Aorta (tissue), 5 donors: ENCODE data around the gene BUD23. TPM values are rescaled to one million over a fixed set of nuclear protein-coding genes. Genes with fewer than 3 reads are reported as not detected.

ENCODE experiments used
- ATAC-seq: fragments of 200-7000 bp; cut with Tn5 transposase; one replicate; pipeline ENCODE4 v1.9.1; 2022; ENCODE audit warnings: moderate library complexity; ENCODE audit not compliant: low FRiP score
- DNase-seq, 2 donors: peaks; one replicate each; pipeline ENCODE4 v3.0.0-alpha.2; 2020
- H3K27ac ChIP-seq, 2 donors: one replicate each; pipeline ENCODE4 v1.5.1; 2013; ENCODE audit warnings: low read length in 2 of 2, mild to moderate bottlenecking in 2 of 2, moderate library complexity in 2 of 2, control low read depth in 1 of 2, inconsistent platforms in 1 of 2, low read depth in 1 of 2
- H3K27me3 ChIP-seq, 2 donors: one replicate each; pipeline ENCODE4 v1.6.1; 2013; ENCODE audit warnings: control low read depth in 1 of 2, low read length in 1 of 2, mild to moderate bottlenecking in 1 of 2, moderate library complexity in 1 of 2; ENCODE audit not compliant: insufficient read depth in 2 of 2, control insufficient read depth in 1 of 2
- H3K36me3 ChIP-seq, 2 donors: one replicate each; pipeline ENCODE4 v1.6.1; 2013; ENCODE audit warnings: control low read depth in 1 of 2, low read length in 1 of 2, mild to moderate bottlenecking in 1 of 2; ENCODE audit not compliant: insufficient read depth in 2 of 2, control insufficient read depth in 1 of 2
- H3K4me1 ChIP-seq, 2 donors: one replicate each; pipeline ENCODE4 v1.6.1; 2013; ENCODE audit warnings: low read length in 2 of 2, control low read depth in 1 of 2, mild to moderate bottlenecking in 1 of 2, moderate library complexity in 1 of 2; ENCODE audit not compliant: insufficient read depth in 2 of 2, control insufficient read depth in 1 of 2
- H3K4me3 ChIP-seq, 2 donors: one replicate each; pipeline ENCODE4 v1.5.1; 2013; ENCODE audit warnings: low read length in 2 of 2, control low read depth in 1 of 2, mild to moderate bottlenecking in 1 of 2
- H3K9me3 ChIP-seq: one replicate; pipeline ENCODE4 v1.6.1; 2013; ENCODE audit warnings: mild to moderate bottlenecking, low read length; ENCODE audit not compliant: control insufficient read depth
- WGBS, 2 donors: extraction: QIAGEN DNeasy Blood & Tissue Kit; methylation state at CpG; one replicate each; pipeline ENCODE4 v1.1.7; 2013; 5-methylcytosine and 5-hydroxymethylcytosine counted together
- intact Hi-C, 2 donors: fragments of 100-400 bp; cut with DNase I; formaldehyde crosslinking; loops; one replicate each; pipeline versions ENCODE4 v1.14.2 to v1.15.0; 2022
- polyA plus RNA-seq, 2 donors: library from polyadenylated mRNA; stranded (reverse); fragments of 200-250 nt; gene quantifications; one replicate each; pipeline ENCODE4 v1.2.3, GENCODE V29; 2013
- total RNA-seq, 2 donors: library from RNA; stranded (reverse); fragmentation: NEBNext Ultra II Directional; extraction: Animal tissue kit (Norgen Biotek cat#: 25700); gene quantifications; one replicate each; pipeline ENCODE4 v1.2.1, GENCODE V29; 2021
- donor health status: healthy with polysubstance abuse.
- donor health status: Bipolar disorder and iron deficiency.
- donor health status: DM: no; HTN: no; CAD: no.
- donor health status: DM: no; HTN: no; CAD: no.
- donor health status: DM: yes; HTN: yes; CAD: no.

The BUD23 gene
- total and polyA plus RNA-seq, 4 donors: 39.0 to 60.7 (median 43.9) TPM

GRCh38 chr7:73683788-73684693, 644 bp downstream of the BUD23 start:
- DNase-seq: no peak
- no peak for ATAC-seq
- 23 to 26% methylated on average over 58 of the region's 58 CpGs for WGBS, 2 donors

DNA sequence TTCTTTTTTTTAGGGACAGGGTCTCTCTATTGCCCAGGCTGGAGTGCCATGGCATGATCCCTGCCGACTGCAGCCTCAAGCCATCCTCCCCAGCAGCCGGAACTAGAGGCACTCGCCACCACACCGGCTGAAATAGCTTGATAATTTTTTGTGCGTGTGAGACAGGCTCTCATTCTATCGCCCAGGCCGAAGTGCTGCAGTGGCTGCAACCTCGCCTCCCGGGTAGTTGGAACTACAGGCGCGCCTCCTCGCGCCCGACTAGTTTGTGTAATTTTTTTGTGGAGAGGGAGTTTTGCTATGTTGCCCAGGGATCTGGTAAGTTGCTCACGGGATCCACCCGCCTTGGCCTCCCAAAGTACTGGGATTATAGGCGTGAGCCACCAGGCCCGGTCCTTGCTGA, 1.9 kb downstream of the BUD23 start:
- Histone ChIP-seq H3K36me3 (peaks cover 0 to 3% of the 10 kb centered on the region in 2 donors), H3K4me1 (peaks cover 2 to 3% of the 10 kb centered on the region in 2 donors), H3K27me3 (no peaks in the 10 kb centered on the region), H3K9me3 (no peaks in the 10 kb centered on the region), H3K27ac (no peak overlapping the region), H3K4me3 (no peak overlapping the region)
- ATAC-seq: no peak
- intact Hi-C loops: no loop called here
- no peak for DNase-seq
- 95 to 96% methylated on average over 18 of the region's 18 CpGs for WGBS, 2 donors

More at GRCh38 chr7:73683788-73684693, 644 bp downstream of the BUD23 start:
- peak overlapping the region in 1 of 2 donors; percentile 20 for H3K27ac ChIP-seq
- peak overlapping the region; percentile 55 to 75 for H3K4me3 ChIP-seq
- intact Hi-C loops: loop anchor here in 1 of 2 donors (2.0 kb wide), 1 partner anchor 37 kb away; no protein-coding TSS in a partner anchor
- H3K27me3 ChIP-seq: no peaks in the 10 kb centered on the region
- H3K36me3 ChIP-seq: peaks cover 0 to 3% of the 10 kb centered on the region in 2 donors
- H3K4me1 ChIP-seq: peaks cover 2 to 3% of the 10 kb centered on the region in 2 donors
- no peaks in the 10 kb centered on the region for H3K9me3 ChIP-seq

DNA sequence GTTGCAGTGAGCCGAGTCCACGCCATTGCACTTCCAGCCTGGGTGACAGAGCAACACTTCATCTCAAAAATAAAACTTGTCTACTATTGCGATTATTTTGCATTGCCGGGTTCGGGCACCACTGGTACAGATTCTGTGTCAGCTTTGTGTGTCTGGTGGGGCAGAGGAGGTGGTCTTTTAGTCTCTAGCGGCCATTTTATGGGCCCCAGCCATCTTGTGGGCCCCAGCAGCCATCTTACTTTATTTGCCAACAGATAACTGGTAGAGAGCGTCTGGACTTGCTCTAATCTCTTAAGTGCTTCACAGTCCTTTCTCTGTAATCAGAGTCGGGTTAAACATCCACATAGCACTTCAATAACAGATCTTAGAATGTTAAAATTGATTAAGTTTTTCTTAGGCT, 4.9 kb downstream of the BUD23 start:
- intact Hi-C loops: no loop called here
- DNase-seq (no peak), ATAC-seq (no peak)
- Histone ChIP-seq H3K36me3 (peaks cover 0 to 4% of the 10 kb centered on the region in 2 donors), H3K27me3 (no peaks in the 10 kb centered on the region), H3K27ac (no peak overlapping the region), H3K4me3 (no peak overlapping the region), H3K4me1 (no peaks in the 10 kb centered on the region), H3K9me3 (no peaks in the 10 kb centered on the region)
- 93 to 95% methylated on average over 8 of the region's 8 CpGs for WGBS, 2 donors

DNA sequence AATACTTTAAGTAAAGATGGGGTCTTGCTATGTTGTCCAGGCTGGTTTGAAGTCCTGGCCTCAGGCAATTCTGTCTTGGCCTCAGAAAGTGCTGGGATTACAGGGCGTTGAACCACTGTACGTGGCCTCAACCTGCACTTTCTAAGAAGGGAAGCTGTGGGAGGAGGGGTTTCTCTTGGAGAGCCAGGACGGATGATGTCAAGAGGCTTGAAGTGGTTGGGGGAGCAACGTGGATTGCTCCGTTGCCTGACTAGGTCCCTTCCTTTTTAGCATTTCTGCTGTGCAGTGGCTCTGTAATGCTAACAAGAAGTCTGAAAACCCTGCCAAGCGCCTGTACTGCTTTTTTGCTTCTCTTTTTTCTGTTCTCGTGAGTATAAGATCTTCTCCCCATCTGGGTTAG, 7.2 kb downstream of the BUD23 start:
- Histone ChIP-seq H3K9me3 (no peaks in the 10 kb centered on the region), H3K4me1 (no peaks in the 10 kb centered on the region), H3K27ac (no peak overlapping the region), H3K4me3 (no peak overlapping the region), H3K36me3 (peaks cover 0 to 8% of the 10 kb centered on the region in 2 donors), H3K27me3 (no peaks in the 10 kb centered on the region)
- ATAC-seq (no peak), DNase-seq (no peak)
- intact Hi-C loops: no loop called here
- WGBS, 2 donors: 82 to 86% methylated on average over 7 of the region's 7 CpGs

DNA sequence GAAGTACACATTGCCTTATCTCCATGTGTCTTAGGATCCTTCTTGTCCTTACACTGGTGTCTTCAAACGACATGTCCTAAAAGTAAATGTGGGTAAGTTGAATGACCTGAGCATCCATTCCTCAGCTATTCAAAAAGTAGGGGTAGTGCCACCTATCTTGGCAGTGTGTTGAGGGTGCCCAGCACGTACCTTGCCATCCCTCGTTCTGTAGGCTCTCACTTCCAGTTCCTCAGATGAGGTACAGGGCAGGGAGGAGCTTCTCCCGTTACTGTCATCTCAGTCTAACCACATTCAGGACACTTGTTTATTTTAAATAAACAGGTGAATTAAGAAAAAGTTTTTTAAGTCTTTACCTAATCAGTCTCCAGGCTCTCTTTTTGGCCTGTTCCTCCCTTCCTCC, 13.0 kb downstream of the BUD23 start:
- intact Hi-C loops: no loop called here

DNA sequence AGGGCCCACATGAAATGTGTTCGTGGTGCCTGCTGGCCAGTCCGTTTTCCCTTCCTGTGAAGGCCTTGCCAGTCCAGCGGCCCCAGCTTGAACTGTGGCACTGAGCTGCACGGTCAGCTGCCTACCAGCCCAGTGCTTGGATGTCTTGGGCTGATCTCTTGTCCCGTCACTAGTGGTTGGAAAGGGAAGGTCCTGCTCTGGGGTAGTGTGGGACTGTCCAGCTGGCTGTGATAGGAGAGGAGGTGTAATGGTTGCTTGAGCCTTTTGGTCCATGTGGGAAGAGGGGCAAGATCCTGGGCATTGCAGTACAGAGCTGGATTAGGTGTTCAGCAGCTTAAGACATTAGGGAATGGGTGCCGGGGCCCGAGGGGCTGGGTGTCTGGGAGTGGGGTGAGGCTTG, 15.0 kb downstream of the BUD23 start:
- Histone ChIP-seq H3K9me3 (no peaks in the 10 kb centered on the region), H3K27me3 (no peaks in the 10 kb centered on the region), H3K4me1 (no peaks in the 10 kb centered on the region), H3K4me3 (no peak overlapping the region), H3K36me3 (peaks cover 0 to 4% of the 10 kb centered on the region in 2 donors), H3K27ac (no peak overlapping the region)
- DNase-seq (no peak), ATAC-seq (no peak)
- intact Hi-C loops: no loop called here
- 77 to 78% methylated on average over 7 of the region's 7 CpGs for WGBS, 2 donors

More for the DNA sequence above, 13.0 kb downstream of the BUD23 start:
- H3K9me3 ChIP-seq: no peaks in the 10 kb centered on the region
- H3K4me1 ChIP-seq: no peaks in the 10 kb centered on the region
- no peaks in the 10 kb centered on the region for H3K27me3 ChIP-seq
- no peak overlapping the region for H3K27ac ChIP-seq
- ATAC-seq (no peak), DNase-seq (no peak)
- no peak overlapping the region for H3K4me3 ChIP-seq
- 85 to 86% methylated on average over 4 of the region's 4 CpGs for WGBS, 2 donors
- H3K36me3 ChIP-seq: peaks cover 0 to 6% of the 10 kb centered on the region in 2 donors

DNA sequence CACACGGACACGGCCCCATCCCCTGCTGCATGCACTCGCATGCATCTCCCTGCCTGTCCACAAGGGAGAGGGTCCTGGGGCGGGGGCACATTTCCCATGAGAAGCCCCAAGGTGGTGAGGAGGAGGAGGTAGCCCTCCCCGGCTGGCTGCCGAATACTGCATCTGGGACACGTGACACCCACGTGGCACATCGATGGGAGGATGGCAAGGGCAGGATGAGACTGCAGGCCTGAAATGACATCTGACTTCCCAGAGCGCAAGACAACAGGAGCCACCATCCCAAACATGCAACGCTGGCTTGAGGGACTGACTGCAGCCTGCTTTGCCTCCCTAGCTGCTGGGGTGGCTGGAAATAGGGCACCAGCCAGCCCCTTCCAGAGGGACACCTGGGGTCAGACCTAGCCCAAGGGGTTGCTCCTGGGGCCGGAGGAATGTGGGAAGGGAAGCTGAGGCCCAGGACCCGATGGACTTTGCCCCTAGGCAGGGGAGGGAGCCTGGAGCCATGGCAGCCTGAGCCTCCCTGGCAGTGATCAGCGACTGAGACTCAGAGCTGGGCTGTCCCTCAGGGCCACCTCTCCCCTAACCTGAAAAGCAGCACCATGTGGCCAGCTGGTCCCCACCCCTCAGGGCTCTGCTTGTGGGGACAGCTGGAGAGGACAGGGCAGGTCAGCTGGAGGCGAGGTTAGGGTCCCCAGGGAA, 16.1 kb downstream of the BUD23 start:
- WGBS, 2 donors: 81 to 82% methylated on average over 15 of the region's 15 CpGs
- ATAC-seq: no peak
- H3K36me3 ChIP-seq: peaks cover 0 to 4% of the 10 kb centered on the region in 2 donors

GRCh38 chr7:73700069-73700423, 16.6 kb downstream of the BUD23 start:
- DNase-seq (no peak), ATAC-seq (no peak)
- H3K27ac ChIP-seq: no peak overlapping the region
- peaks cover 0 to 2% of the 10 kb centered on the region in 2 donors for H3K36me3 ChIP-seq
- H3K27me3 ChIP-seq: no peaks in the 10 kb centered on the region
- H3K4me3 ChIP-seq: no peak overlapping the region
- no peaks in the 10 kb centered on the region for H3K4me1 ChIP-seq
- 86 to 90% methylated on average over 14 of the region's 14 CpGs for WGBS, 2 donors
- intact Hi-C loops: no loop called here
- H3K9me3 ChIP-seq: no peaks in the 10 kb centered on the region

More for the DNA sequence above, 16.1 kb downstream of the BUD23 start:
- no peaks in the 10 kb centered on the region for H3K9me3 ChIP-seq
- H3K4me3 ChIP-seq: no peak overlapping the region
- no peaks in the 10 kb centered on the region for H3K27me3 ChIP-seq
- intact Hi-C loops: no loop called here
- H3K4me1 ChIP-seq: no peaks in the 10 kb centered on the region
- H3K27ac ChIP-seq: no peak overlapping the region
- no peak for DNase-seq
